ENCODE data around the gene SENP8.

SENP8 gene

DNA sequence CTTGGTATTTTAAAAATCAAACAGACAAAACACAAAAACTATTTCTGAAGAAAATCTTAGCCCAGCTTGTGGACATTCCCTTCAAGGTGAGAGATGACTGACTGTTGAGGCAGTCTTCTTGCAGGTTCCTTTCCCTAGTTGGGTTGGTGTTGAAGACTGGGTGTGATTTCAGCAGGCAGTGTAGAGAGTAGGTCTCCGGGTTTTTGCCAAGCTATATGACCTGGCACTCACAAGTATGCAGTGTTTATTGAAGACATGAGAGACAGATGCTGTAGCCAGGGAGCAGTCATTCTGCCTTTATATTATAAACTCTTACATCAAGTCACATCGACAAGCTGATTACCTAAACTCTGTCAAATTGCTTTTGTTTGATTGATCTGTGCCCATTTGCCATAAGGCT, 17.5 kb downstream of the SENP8 start:
- no peak for TF ChIP-seq GATA3 (IDR thresholded peaks at IDR 0.05; ENCODE audit: low read depth, low read length)
- TF ChIP-seq GATA2 (IDR thresholded peaks at IDR 0.05; ENCODE audit: low read depth, low read length): no peak

DNA sequence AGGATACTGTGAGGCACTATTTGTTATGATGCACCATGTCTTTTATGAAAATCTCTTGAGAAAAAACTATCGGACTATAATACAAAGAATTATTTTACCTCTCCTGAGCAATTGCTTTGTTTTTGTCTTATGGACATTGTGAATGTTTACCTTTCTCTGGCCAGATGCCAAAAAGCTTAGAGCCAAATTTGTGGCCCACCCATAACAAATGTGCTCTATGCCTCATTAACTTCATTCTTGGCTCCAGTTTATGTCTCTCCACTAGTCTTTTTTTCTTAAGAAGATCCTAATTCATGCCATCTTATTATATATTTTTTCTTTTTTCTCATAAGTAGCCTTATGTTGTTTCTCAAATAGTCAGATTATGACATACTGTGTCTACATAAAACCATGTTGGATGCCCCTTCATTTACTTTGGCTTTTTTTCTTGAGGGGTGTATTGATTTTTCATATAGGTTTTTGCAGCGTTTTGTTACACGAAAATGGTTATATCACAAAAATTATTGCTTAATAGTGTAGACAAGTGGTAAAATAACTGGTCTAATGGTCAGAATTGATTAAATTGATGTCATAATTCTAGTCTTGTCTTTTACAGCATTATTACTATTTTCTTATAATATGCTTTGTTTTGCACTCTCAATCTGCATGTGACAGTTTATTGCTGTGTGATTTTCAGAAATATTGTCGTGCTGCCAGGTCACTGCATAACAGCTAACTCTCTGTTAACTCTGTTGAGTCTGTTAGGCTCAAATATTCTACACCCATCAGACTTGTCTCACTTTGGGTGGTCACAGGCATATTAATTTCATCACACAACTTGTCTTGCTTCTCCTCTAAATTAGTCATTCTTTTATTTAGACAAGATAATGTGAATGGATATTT, 18.2 kb downstream of the SENP8 start:
- TF ChIP-seq GATA3 (IDR thresholded peaks at IDR 0.05; ENCODE audit: low read depth, low read length) (no peak), GATA2 (IDR thresholded peaks at IDR 0.05; ENCODE audit: low read depth, low read length) (no peak)

DNA sequence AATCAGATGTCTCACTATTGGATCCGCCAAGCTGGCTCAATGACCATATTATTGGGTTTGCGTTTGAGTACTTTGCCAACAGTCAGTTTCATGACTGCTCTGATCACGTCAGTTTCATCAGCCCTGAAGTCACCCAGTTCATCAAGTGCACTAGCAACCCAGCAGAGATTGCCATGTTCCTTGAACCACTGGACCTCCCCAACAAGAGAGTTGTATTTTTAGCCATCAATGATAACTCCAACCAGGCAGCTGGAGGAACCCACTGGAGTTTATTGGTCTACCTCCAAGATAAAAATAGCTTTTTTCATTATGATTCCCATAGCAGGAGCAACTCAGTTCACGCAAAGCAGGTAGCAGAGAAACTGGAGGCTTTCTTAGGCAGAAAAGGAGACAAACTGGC, 21.5 kb downstream of the SENP8 start:
- TF ChIP-seq GATA3 (IDR thresholded peaks at IDR 0.05; ENCODE audit: low read depth, low read length): no peak
- no peak for TF ChIP-seq GATA2 (IDR thresholded peaks at IDR 0.05; ENCODE audit: low read depth, low read length)

DNA sequence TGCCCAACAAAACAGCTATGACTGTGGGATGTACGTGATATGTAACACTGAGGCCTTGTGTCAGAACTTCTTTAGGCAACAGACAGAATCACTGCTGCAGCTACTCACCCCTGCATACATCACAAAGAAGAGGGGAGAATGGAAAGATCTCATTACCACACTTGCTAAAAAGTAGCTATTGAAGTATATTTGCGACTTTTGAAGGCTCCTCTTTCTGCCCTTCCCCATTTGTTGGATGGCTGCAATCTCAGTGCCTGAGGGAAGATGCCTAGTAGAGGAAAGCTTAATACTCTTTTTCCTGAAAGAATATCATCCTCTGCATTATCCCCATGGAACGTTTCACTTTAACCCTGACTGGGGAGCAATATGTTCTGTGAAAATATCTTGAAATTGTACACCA, 21.9 kb downstream of the SENP8 start:
- TF ChIP-seq GATA2 (IDR thresholded peaks at IDR 0.05; ENCODE audit: low read depth, low read length): no peak
- no peak for TF ChIP-seq GATA3 (IDR thresholded peaks at IDR 0.05; ENCODE audit: low read depth, low read length)

DNA sequence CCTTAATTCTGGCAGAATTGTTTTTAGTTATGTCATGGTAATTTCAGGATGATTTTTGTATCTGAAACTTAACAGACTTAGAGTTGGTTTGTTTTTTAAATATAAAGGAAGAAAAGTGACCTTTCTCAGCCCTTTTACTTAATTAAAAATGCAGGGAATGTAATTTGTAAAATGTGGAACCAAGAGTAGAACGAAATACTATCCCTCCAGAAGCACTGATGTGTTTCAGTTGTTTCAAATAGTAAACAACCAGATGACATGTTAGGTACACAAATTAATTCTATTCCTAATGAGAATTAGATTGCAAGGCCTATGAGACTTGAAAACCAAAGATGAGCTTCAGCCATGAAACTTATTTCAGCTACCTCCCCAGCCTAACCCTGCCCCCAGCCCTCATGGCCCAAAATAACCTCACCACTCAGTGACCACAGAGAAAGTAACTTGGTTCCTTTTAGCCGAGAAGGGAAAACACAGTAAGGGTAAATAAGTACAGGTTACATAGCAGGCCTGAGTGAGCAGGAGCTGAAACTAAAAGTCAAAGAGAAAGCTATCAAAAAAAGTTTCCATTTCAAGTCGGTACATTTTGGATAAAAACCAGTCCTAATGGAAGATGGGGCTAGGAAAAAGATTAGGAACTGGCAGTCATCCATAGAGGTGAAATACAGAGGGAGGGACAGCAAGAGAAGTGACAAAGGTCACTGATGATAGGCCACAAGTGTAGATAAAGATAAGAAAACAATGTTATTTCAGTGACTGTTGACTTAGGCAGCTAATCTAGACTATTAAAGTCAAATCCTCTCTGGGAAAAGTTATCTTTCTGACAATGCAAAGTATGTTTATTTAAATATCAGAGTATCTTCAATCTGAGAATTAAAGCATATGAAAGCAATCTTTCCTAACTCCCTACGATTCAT, 23.2 kb downstream of the SENP8 start:
- TF ChIP-seq GATA2 (IDR thresholded peaks at IDR 0.05; ENCODE audit: low read depth, low read length): no peak
- no peak for TF ChIP-seq GATA3 (IDR thresholded peaks at IDR 0.05; ENCODE audit: low read depth, low read length)

DNA sequence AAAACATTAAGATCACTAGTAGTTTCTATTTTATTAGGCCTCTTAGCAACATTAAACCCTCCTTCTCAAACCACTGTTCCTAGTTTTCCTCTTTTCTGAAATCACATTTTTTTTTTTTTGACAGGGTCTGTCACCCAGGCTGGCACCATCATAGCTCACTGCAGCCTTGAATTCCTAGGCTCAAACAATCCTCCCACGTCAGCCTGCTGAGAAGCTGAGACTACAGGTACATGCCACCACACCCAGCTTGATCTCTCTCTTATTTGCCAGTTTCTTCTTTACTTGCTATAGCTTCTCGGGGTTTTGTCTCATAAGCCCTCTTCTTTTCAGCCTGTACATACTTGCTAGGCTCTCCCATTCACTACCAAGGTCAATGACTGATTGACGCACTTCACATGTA, 28.0 kb downstream of the SENP8 start:
- no peak for TF ChIP-seq GATA2 (IDR thresholded peaks at IDR 0.05; ENCODE audit: low read depth, low read length)
- no peak for TF ChIP-seq GATA3 (IDR thresholded peaks at IDR 0.05; ENCODE audit: low read depth, low read length)

DNA sequence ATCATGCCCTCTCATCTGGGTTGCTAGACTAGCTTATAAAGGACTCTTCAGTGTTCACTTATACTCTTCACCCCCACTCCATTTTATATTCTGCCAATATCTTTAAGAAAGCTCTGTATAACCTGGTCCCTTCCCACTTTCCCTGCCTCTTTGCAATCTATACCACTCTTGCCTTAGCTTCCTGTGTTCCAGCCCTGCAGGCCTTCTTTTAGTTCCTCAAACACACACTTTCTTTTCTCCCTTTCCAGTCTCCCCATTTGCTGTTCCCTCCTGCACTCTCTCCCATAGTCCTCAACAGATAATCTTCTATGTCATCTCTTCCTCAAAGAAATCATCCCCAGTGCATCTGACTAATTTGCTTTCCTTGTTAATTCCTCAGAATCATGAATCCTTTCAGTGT, 28.7 kb downstream of the SENP8 start:
- no peak for TF ChIP-seq GATA2 (IDR thresholded peaks at IDR 0.05; ENCODE audit: low read depth, low read length)
- no peak for TF ChIP-seq GATA3 (IDR thresholded peaks at IDR 0.05; ENCODE audit: low read depth, low read length)

DNA sequence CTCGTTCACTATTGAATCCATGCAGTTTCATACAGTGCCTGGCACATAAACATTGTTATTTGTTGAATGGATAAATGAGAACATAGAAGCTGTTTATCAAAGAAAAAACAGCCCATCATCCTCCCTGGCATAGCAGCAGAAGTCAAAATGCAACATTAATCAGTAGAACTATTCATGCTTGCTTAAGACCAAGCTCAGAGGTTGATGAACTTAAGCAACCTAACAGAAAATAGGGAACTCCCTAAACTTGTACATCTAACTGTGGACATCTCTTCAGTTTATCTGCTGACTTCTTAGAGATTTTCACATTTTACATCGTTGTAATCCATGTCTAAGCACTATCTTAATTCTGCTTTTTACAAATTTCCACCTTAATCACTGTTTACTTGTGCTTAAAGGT, 29.2 kb downstream of the SENP8 start:
- TF ChIP-seq GATA3 (IDR thresholded peaks at IDR 0.05; ENCODE audit: low read depth, low read length) (no peak), GATA2 (IDR thresholded peaks at IDR 0.05; ENCODE audit: low read depth, low read length) (no peak)

DNA sequence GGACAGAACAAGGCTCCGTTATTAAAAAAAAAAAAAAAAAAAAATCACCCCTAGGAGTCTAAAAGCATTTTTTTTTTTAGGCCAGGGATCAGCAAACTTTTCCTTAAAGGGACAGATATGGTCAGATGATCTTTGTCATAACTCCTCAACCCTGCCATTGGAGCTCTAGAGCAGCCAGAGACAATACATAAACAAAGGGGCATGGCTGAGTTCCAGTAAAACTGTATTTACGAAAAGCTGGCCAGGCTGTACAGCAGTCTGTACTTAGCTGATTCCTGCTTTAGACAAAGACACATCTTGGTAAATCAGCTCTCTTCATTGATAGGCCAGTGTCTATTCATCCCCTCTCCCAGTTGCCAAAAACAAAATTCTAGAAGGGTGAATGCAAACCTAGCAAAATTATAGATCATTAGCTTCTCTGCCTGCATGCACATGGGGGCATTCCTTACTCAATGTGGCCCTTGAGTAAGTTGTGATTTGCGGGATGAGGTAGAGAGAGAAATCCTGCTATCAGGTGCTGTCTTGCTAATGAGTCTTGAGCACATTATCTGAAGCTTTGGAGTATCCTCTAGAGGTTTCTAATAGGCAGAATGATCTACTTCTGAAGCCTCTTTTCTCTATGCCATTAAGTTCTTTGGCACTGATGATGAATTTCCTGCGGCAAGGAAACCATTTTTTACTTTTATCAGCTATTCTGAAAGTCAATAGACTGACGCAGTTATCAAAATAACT, 35.2 kb downstream of the SENP8 start:
- TF ChIP-seq GATA3 (IDR thresholded peaks at IDR 0.05; ENCODE audit: low read depth, low read length): no peak
- TF ChIP-seq GATA2 (IDR thresholded peaks at IDR 0.05; ENCODE audit: low read depth, low read length): no peak

DNA sequence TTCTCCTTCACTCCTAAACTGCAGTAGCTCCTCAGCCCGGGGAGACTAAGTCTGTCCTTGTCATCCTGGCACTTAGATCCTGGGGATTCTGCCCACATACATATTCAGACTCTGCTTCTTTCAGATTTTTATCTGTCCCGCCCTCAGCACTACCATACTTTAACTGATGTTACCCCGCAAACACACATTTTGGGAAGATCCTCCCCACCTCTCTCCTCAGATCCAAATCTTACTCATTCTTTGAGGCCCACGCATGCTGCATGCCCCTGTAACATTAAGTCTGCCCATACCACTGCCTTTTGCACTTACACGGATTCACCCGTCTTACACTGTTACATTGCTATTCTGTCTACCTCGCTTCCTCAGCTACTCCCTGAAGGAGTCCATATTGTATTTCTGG, 36.1 kb downstream of the SENP8 start:
- TF ChIP-seq GATA2 (IDR thresholded peaks at IDR 0.05; ENCODE audit: low read depth, low read length): no peak
- TF ChIP-seq GATA3 (IDR thresholded peaks at IDR 0.05; ENCODE audit: low read depth, low read length): no peak

DNA sequence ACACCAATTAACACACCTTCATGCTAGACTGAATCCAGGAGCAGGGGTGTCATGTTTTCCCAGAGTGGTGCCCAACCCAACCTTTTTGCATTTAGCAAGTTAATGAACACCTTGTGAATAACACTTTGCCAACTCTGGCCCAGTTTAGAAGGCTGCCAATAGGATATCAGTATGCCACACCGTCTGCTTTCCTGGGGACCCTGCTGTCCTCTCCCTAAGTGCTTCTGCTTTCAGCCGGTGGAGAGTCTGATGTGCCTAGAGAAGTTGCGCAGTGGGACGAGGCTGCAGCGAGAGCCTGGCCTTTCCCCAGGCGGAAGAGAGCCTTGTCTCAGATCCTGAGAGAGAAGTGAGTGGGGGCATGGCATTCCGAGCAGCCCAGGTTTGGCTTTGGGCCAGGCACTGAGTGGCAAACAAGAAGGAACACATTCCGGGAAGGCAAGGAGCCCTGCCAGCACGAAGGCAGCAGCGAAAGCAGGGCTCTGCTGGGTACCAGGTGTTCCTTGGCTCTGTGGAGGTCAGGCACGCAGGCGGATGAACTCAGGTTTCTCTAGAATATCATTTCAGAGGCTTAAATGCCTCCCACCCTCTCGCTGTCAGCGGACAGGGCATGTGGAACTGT, 36.9 kb downstream of the SENP8 start:
- TF ChIP-seq GATA2 (IDR thresholded peaks at IDR 0.05; ENCODE audit: low read depth, low read length) (no peak), GATA3 (IDR thresholded peaks at IDR 0.05; ENCODE audit: low read depth, low read length) (no peak)

DNA sequence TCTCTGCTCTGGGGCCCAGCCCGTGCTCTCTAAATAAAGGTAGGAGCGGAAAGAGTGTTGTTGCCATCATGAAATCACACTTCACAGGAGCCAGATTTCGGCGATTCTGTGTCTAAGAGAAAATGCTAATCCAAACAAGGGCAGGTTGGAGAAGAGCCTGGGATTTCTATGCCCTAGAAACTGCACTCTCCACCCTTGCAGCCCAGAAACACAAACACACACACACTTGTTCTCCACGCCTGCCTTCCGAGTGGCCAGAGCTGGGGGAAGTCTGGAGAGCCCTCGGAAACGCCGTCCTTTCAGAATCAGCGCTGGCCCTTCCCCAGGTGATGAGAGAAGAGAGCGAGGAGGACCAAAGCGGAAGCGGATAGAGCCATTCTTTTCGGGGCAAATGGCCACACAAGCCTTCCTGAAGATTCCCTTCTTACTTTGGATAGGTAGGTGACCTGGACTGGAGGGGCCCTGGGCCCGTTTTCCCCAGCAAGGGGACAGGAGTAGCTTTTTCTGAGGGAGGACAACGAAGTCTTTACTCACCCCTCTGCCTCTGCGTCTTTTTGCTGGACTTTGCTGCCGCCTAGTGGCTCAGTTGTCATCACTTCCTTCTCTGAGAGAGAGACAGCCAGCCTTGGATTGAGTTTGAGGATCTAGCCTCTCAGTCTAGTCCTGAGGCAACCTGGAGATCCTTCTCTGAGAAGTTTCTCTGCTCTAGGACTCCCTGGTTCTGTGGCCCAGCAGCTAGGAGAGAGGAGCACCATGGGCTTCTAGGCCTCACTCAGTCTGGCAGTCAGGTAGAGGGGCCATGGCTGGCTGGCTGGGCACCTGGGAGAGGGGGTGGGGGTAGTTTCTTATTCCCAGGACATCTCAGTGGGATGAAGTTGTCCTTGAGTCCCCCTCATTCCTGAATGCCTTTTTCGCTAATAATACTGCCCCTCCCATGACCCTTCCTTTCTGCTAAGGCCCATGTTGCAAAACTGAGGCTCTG, 37.7 kb downstream of the SENP8 start:
- no peak for TF ChIP-seq GATA2 (IDR thresholded peaks at IDR 0.05; ENCODE audit: low read depth, low read length)
- TF ChIP-seq GATA3 (IDR thresholded peaks at IDR 0.05; ENCODE audit: low read depth, low read length): no peak
